GM18526 (cell line): ENCODE measurements around the gene MAPK4.

Experiments
- POLR2A ChIP-seq: IDR thresholded peaks from 3 replicates; pipeline ENCODE4 v1.6.1; 2011; ENCODE audit not compliant: insufficient read length; ENCODE audit errors: extremely low read depth

Gene MAPK4

DNA sequence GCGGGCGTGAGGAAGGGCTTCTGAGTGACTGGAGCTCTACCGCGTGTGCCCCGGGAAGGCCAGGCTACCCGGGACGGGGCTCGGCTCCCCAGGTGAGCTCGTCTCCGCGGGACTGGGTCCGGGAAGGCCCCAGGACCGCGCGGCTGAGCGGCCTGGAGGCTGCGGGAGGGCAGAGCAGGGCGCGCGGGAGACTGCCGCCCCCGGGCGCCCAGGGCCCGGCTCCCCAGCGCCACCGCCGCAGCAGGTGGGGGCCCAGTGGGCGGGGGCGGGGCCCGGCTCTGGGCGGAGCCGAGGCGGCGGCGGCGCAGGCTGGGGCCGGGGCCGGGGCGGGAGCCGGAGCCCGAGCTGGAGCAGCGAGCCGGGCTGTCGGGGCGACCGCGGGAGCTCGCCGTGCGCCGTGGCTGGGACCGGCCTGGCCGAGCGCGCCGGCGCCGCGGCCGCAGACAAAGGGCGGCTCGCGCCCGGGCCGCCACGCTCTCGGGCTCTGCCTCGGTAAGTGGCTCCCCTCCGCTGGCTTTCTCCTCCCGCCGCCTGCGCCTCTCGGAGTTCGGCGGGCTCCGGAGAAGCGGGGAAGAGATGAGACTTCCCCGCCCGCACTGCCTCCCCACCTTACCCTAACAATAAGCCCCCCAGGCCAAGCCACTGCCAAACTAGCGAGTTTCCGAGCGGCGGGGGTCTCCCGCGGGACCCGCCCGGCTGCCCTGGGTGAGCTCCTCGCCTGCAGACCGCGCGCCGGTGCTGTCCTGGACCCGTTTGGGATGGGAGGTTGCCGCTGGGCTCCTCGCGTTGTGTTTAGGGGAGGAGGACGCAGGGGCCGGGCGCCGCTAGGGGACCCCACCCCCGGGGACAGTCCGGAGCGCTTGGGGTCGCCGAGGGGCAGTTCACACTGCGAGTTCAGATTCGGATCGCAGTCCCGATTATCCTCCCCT lies at the start of gene MAPK4:
Gene MAPK4 (plus strand): TSS at position 336 of the 929 bp plus-strand sequence. CDS start 103,872 bp downstream, outside the sequence.
- TF ChIP-seq POLR2A: no peak

DNA sequence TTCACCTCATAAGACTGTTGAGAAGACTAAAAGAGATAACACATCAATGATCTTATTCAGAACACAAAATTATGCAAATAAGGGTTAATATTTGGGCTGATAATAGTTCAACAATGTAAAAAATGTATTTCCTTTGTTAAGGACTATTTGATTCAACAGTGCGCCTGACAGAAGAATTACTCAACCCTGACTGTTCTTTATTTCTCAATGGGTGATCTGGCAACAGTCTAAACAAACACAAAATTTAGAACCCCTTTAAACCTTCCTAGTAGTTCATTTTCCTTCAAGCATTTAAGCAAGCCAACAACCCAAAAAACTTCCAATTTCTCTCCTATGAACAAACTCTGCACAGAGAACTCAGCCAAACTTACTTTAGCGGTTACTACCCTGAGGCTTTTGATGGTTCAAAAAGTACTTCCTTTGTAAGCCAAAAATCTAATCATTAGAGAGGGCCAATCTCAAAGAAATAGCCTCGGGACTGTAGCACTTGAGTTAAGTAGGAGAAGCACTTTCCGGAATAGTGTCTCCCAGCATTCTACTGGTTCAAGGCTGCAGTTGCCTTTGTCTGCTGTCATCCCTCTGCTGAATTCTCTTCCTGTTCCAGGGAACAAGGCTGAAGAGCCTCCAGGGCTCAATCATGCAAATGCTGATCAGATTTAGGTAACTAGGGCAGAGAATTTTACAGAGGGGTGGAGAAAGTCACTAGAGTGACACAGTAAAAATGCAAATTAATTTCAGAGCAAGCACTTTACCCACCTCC lies 40.9 kb upstream of the MAPK4 start:
- no peak for TF ChIP-seq POLR2A

- no peak for TF ChIP-seq POLR2A
Observed at GRCh38 chr18:50523165-50523564, 36.7 kb upstream of the MAPK4 start.

DNA sequence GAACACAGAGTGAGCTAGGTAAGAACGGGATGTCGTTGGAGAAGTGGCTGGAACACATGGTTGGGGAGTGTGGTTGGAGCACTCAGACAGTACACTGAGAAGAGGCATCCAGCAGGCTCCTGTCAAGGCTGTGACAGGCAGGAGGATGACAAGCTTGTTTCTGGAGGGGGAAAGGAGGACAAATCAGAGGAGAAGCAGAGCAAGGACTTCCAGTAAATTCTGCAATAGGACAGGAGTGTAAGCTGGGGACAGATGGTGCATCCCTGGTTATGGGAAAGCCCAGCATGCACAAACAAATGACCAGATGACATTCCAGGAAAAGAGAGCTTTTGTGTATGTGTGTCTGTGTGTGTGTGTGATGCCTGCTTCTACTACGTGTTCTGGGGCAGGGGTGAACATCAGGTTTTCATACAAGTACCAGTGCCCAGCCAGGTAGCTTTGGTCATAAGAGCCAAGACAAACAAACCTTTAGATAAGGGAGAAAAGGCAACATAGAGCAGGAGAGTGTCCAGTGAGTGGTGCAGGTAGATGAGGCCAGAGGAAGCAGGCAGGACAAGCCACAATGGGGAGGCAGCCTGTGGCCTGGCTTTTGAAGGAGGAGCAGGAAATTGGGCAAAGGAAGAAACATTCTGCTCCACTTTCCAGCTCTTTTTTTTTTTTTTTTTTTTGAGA lies 32.1 kb upstream of the MAPK4 start:
- TF ChIP-seq POLR2A: no peak

DNA sequence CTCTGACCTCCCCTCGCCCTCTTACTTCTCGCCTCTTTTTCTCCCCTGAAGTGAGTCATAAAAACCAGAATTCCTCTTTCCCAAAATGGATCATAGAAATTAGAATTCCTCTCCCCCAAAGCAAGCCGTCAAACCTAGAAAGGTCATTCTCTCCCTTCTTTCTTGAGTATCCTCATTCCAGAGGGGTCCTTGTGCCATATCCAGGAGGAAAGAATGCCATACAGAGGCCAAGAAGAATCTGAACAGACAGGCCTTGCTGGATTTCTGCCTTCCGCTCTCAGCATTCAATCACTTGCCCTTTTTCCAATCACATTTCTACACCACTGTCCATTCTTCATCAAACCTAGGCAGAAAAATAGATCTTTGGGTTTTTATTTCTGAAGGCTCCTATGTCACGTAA lies 31.1 kb upstream of the MAPK4 start:
- no peak for TF ChIP-seq POLR2A

DNA sequence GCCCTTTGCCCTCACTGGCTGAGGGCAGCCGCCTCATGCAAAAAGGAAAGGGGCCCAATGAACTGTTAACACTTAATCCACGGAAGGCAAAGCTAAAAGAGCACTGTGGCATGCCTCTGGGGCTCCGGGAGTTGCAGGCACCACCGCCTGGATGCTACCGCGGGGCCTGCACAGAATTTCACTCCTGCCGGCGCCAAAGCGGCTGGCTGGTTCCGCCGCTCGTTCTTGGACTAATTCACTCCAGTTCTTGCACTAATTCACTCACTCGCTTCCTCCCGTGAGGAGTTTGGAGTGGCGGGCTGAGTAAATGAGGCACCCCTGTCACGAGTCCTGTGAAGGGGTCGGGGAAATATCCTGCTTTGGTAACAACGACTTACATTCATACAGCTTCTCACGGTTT lies 14.0 kb upstream of the MAPK4 start:
- TF ChIP-seq POLR2A: no peak

GRCh38 chr18:50548160-50548559 lies 11.7 kb upstream of the MAPK4 start:
- no peak for TF ChIP-seq POLR2A

DNA sequence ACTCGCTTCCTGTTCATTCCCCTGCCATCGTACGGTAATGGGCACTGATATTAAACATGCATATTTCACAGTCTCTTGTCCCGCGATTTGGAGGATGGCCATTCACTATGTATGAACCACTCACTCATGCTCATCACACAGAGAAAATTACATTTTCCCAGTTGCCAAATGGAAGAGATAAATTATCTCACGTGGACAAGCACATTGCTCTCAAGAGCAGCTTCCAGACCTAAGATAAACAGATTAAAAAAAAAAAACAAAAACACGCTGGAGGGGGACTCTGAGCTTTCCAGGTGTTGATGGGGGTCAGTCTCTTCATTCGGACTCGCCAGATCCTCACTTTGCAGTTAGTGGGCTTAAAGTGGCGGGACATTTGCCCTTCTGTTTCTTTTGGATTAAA lies 1.7 kb upstream of the MAPK4 start:
- no peak for TF ChIP-seq POLR2A

GRCh38 chr18:50558948-50559751 lies 737 bp upstream of the MAPK4 start:
- TF ChIP-seq POLR2A: no peak

- TF ChIP-seq POLR2A: no peak
Observed at GRCh38 chr18:50560681-50561629, 1.1 kb downstream of the MAPK4 start.

- TF ChIP-seq POLR2A: no peak
Observed at GRCh38 chr18:50562686-50563085, 2.8 kb downstream of the MAPK4 start.

GRCh38 chr18:50563376-50563775 lies 3.5 kb downstream of the MAPK4 start:
- no peak for TF ChIP-seq POLR2A

GRCh38 chr18:50569930-50570329 lies 10.0 kb downstream of the MAPK4 start:
- no peak for TF ChIP-seq POLR2A

DNA sequence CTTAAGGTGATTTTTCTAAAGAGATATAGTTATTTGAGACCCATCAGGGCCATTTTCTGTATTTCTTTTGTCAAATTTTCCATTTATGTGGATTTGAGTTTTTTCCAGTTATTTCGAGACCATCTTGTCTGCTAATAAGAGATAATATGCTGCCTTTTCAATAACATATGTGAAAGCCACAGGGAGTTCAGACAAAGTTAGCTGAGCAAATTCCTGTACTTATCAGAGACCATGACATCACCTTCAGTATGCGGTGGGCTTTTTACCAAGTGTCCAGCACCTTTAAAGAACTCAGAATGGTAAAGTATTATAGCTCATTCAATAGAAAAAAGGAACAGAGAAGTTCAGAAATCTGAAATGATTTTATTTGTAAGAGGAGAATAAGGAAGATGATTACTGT lies 11.7 kb downstream of the MAPK4 start:
- no peak for TF ChIP-seq POLR2A

DNA sequence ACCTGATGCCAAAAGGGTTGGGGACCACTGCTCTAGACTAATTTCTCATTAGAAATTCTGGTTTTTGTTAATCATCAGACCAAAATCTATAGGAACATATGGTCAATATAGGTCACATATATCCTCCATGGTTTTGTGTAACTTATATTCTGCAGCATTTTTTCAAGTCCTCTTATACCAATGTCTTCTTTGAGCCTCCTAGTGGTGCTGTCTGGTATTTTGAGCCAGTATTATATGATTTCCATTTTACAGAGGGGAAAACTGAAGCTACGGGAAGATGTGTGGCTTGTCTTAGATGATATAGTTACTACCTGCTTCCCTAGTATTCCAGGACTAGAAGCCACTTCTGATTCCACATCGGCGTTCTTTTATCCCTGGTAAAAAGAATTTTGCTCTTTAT lies 13.8 kb downstream of the MAPK4 start:
- TF ChIP-seq POLR2A: no peak
